RWPE1 (cell line): ENCODE data around the gene SPOCK1.

Experiments
- CTCF ChIA-PET: fragments of 350-600 bp; sonication (Branson Sonifier 250); formaldehyde crosslinking; extraction: SDS; loops from one replicate; lab custom pipeline; 2021; lab: Yijun Ruan, JAX
- POLR2A ChIA-PET: fragments of 400-600 bp; formaldehyde crosslinking; extraction: SDS; loops from one replicate; lab custom pipeline; 2020; ENCODE audit warnings: antibody characterized with exemption; ENCODE audit not compliant: low non-redundant PET; lab: Yijun Ruan, JAX
- DNase-seq: peaks from one replicate; pipeline ENCODE4 v3.0.0; 2012; ENCODE audit warnings: low spot score
- H3K27ac ChIP-seq: fragments of 450-650 bp; 2 replicates; pipeline ENCODE4 v1.5.1; 2017
- CTCF ChIP-seq: fragments of 450-650 bp; conservative IDR thresholded peaks from 2 replicates; pipeline ENCODE4 v1.5.1; 2017; ENCODE audit warnings: low read depth, mild to moderate bottlenecking

The SPOCK1 gene

GRCh38 chr5:137516251-137516797, 17.2 kb upstream of the SPOCK1 start:
- TF ChIP-seq CTCF: no peak
- ChIA-PET CTCF (no interaction called here), POLR2A (no interaction called here)
- DNase-seq: no peak
- H3K27ac ChIP-seq: no peak overlapping the region

GRCh38 chr5:137515238-137515637, 16.1 kb upstream of the SPOCK1 start:
- ChIA-PET CTCF (interaction anchor here (0.6 to 0.7 kb wide), 2 partner anchors 32 to 538 kb away, joined by 3 to 5 read pairs; no protein-coding TSS in a partner anchor), POLR2A (no interaction called here)
- no peak for DNase-seq
- no peak overlapping the region for H3K27ac ChIP-seq
- TF ChIP-seq CTCF: no peak

DNA sequence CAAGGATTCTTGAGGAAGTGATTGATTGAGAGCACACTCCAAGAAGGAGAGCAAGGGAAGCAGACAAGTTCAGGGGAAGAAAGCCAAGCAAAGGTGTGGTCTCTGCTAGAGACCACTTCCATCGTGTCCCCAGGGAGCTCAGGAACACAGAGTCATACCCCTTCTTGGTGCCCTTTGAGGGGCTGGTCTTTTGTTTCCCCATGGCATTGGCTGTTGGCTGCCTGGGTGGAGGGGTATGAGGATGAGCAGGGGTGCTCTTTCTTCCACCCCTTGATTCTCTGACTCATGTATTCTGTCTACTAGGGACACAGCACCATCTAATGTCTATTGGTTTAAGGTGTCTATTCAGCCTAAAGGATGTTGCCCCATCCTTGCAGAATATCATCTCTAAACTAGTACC, 11.5 kb upstream of the SPOCK1 start:
- no peak for DNase-seq
- H3K27ac ChIP-seq: no peak overlapping the region
- CTCF ChIA-PET: no interaction called here
- no peak for TF ChIP-seq CTCF
- POLR2A ChIA-PET: no interaction called here

- no peak for DNase-seq
- POLR2A ChIA-PET: no interaction called here
- no peak for TF ChIP-seq CTCF
- H3K27ac ChIP-seq: no peak overlapping the region
- CTCF ChIA-PET: interaction anchor here (0.6 kb wide), 1 partner anchor 187 kb away, joined by 3 read pairs; no protein-coding TSS in a partner anchor
These were observed 8.0 kb upstream of the SPOCK1 start for GRCh38 chr5:137507150-137507549.

GRCh38 chr5:137506296-137506695, 7.2 kb upstream of the SPOCK1 start:
- ChIA-PET POLR2A (no interaction called here), CTCF (no interaction called here)
- no peak for DNase-seq
- H3K27ac ChIP-seq: no peak overlapping the region
- no peak for TF ChIP-seq CTCF

- CTCF ChIA-PET: no interaction called here
- no peak for TF ChIP-seq CTCF
- DNase-seq: no peak
- POLR2A ChIA-PET: no interaction called here
- no peak overlapping the region for H3K27ac ChIP-seq
These were observed 5.8 kb upstream of the SPOCK1 start for GRCh38 chr5:137504916-137505315.
